Measurements from ENCODE around the gene MYMX.
A peak's percentile ranks its signal among the peaks of the same experiment; 100 is the strongest.

Gene MYMX

GRCh38 chr6:44217332-44218143 is 812 bp downstream of the MYMX start:
- no peak for DNase-seq (ENCODE audit: low read depth in 1 of 2, low spot score in 1 of 2)
- in situ Hi-C loops (cut with HindIII; ENCODE audit: low pct_unique_long_range_greater_than_20kb, low sequenced_read_pairs): no loop called here
- no peak for TF ChIP-seq JUND (IDR thresholded peaks at IDR 0.05; ENCODE audit: low read depth)

DNA sequence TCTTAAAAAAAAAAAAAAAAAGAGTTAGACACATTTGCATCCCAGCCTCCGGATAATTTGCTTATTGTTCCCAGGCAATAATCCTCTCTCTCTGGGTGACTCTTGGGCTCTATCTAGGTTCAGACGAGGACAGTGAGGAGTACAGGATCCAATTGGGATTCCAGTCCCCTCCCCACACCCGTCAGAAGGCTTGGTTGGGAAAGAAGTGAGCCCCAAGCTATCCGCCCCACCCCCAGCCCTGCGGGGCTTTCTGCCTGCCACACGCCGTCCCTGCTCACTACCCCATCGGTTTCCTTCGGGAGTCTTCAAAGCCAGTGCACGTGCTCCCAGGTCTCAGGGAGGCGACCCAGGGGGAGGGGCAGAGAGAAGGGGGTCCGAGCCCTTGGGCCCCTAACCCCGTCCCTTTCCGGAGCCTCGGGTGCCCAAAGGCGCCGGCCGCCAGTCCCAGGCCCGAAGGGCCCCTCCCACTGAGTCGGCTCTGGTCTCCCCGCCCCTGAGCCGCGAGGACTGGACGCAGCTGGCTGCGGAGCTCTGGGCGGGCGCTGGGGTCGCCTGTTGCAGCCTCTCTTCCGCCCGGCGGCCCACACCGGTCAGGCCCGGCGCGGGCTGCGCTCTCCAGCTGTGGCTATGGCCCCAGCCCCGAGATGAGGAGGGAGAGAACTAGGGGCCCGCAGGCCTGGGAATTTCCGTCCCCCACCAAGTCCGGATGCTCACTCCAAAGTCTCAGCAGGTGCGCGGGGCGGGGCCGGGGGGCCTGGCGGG is 2.5 kb downstream of the MYMX start:
- in situ Hi-C loops (cut with HindIII; ENCODE audit: low pct_unique_long_range_greater_than_20kb, low sequenced_read_pairs): no loop called here
- peak in 1 of 2 experiments; percentile 80 for DNase-seq (ENCODE audit: low read depth in 1 of 2, low spot score in 1 of 2)
- TF ChIP-seq JUND (IDR thresholded peaks at IDR 0.05; ENCODE audit: low read depth): no peak

- TF ChIP-seq JUND (IDR thresholded peaks at IDR 0.05; ENCODE audit: low read depth): no peak
- no peak for DNase-seq (ENCODE audit: low read depth in 1 of 2, low spot score in 1 of 2)
- in situ Hi-C loops (cut with HindIII; ENCODE audit: low pct_unique_long_range_greater_than_20kb, low sequenced_read_pairs): no loop called here
These were observed 3.4 kb downstream of the MYMX start for GRCh38 chr6:44219815-44220784.

GRCh38 chr6:44220913-44221290 is 4.2 kb downstream of the MYMX start:
- in situ Hi-C loops (cut with HindIII; ENCODE audit: low pct_unique_long_range_greater_than_20kb, low sequenced_read_pairs): no loop called here
- no peak for DNase-seq (ENCODE audit: low read depth in 1 of 2, low spot score in 1 of 2)
- no peak for TF ChIP-seq JUND (IDR thresholded peaks at IDR 0.05; ENCODE audit: low read depth)

- TF ChIP-seq JUND (IDR thresholded peaks at IDR 0.05; ENCODE audit: low read depth): no peak
- peak in 1 of 2 experiments; percentile 87 for DNase-seq (ENCODE audit: low read depth in 1 of 2, low spot score in 1 of 2)
- in situ Hi-C loops (cut with HindIII; ENCODE audit: low pct_unique_long_range_greater_than_20kb, low sequenced_read_pairs): no loop called here
These were observed 4.7 kb downstream of the MYMX start for GRCh38 chr6:44221291-44221960.

GRCh38 chr6:44221961-44222335 is 5.2 kb downstream of the MYMX start:
- in situ Hi-C loops (cut with HindIII; ENCODE audit: low pct_unique_long_range_greater_than_20kb, low sequenced_read_pairs): no loop called here
- no peak for TF ChIP-seq JUND (IDR thresholded peaks at IDR 0.05; ENCODE audit: low read depth)
- no peak for DNase-seq (ENCODE audit: low read depth in 1 of 2, low spot score in 1 of 2)

- TF ChIP-seq JUND (IDR thresholded peaks at IDR 0.05; ENCODE audit: low read depth): no peak
- in situ Hi-C loops (cut with HindIII; ENCODE audit: low pct_unique_long_range_greater_than_20kb, low sequenced_read_pairs): no loop called here
- no peak for DNase-seq (ENCODE audit: low read depth in 1 of 2, low spot score in 1 of 2)
These were observed 6.0 kb downstream of the MYMX start for GRCh38 chr6:44222486-44223318.

GRCh38 chr6:44223319-44224028 is 6.7 kb downstream of the MYMX start, which contains the start of gene SLC29A1:
Gene SLC29A1 (plus strand): TSS chr6:44223595. CDS start chr6:44227314, 3,719 bp downstream.
- in situ Hi-C loops (cut with HindIII; ENCODE audit: low pct_unique_long_range_greater_than_20kb, low sequenced_read_pairs): no loop called here
- DNase-seq (ENCODE audit: low read depth in 1 of 2, low spot score in 1 of 2): peak; percentile 72 to 86
- TF ChIP-seq JUND (IDR thresholded peaks at IDR 0.05; ENCODE audit: low read depth): no peak

GRCh38 chr6:44224029-44224964 is 7.6 kb downstream of the MYMX start:
- TF ChIP-seq JUND (IDR thresholded peaks at IDR 0.05; ENCODE audit: low read depth): no peak
- in situ Hi-C loops (cut with HindIII; ENCODE audit: low pct_unique_long_range_greater_than_20kb, low sequenced_read_pairs): no loop called here
- DNase-seq (ENCODE audit: low read depth in 1 of 2, low spot score in 1 of 2): no peak

DNA sequence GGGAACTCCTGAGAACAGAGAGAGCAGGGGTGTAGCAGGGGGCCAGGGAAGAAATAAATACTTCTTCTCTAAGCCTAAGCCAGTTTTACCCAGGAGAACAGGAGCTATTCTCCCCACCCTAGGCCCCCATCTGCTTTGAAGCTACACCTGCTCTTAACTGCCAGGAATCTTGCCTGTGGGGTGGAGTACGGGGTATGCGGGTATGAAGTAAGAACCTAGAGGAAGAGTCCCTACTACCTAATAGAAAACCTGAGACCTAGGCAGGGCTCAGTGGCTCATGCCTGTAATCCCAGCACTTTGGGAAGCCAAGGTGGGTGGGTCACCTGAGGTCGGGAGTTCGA is 8.2 kb downstream of the MYMX start:
- in situ Hi-C loops (cut with HindIII; ENCODE audit: low pct_unique_long_range_greater_than_20kb, low sequenced_read_pairs): no loop called here
- TF ChIP-seq JUND (IDR thresholded peaks at IDR 0.05; ENCODE audit: low read depth): no peak
- no peak for DNase-seq (ENCODE audit: low read depth in 1 of 2, low spot score in 1 of 2)
